ENCODE results near the gene LEMD2.

DNA sequence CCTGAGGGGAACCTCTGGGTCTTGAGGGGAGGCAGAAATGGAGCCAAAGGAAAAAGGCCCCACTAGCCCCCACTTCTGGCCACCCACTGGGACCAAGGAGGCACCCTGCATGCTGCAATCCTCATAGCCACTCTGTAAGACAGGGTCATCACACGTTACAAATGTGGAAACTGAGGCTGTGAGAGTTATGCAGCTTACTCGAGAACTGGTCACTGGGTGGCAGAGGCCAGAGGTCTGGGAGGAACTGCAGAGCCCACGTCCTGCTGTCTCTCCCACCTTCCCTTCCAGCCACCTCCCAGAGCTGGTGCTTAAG is 18.1 kb downstream of the LEMD2 start:
- TF ChIP-seq ZNF384 (IDR thresholded peaks at IDR 0.05): no peak
- TF ChIP-seq CTBP1 (IDR thresholded peaks at IDR 0.05; ENCODE audit: borderline replicate concordance): no peak
- TF ChIP-seq PKNOX1 (IDR thresholded peaks at IDR 0.05): no peak
- TF ChIP-seq TARDBP (IDR thresholded peaks at IDR 0.05): no peak
- no peak for TF ChIP-seq NFRKB (IDR thresholded peaks at IDR 0.05)
- no peak for TF ChIP-seq FOXA1 (IDR thresholded peaks at IDR 0.05)
- no peak for TF ChIP-seq FOXK2 (IDR thresholded peaks at IDR 0.05)
- no peak for TF ChIP-seq SP1 (IDR thresholded peaks at IDR 0.05)
- no peak for TF ChIP-seq ELF4 (IDR thresholded peaks at IDR 0.05)
- TF ChIP-seq FOXM1 (IDR thresholded peaks at IDR 0.05; ENCODE audit: borderline replicate concordance): no peak
- TF ChIP-seq BHLHE40 (IDR thresholded peaks at IDR 0.05; ENCODE audit: borderline replicate concordance): no peak
- no peak for TF ChIP-seq ARNT (IDR thresholded peaks at IDR 0.05)

Measured in HEK293T (cell line).